ENCODE data around the gene KRT6B.

- TF ChIP-seq, protein P1, sequence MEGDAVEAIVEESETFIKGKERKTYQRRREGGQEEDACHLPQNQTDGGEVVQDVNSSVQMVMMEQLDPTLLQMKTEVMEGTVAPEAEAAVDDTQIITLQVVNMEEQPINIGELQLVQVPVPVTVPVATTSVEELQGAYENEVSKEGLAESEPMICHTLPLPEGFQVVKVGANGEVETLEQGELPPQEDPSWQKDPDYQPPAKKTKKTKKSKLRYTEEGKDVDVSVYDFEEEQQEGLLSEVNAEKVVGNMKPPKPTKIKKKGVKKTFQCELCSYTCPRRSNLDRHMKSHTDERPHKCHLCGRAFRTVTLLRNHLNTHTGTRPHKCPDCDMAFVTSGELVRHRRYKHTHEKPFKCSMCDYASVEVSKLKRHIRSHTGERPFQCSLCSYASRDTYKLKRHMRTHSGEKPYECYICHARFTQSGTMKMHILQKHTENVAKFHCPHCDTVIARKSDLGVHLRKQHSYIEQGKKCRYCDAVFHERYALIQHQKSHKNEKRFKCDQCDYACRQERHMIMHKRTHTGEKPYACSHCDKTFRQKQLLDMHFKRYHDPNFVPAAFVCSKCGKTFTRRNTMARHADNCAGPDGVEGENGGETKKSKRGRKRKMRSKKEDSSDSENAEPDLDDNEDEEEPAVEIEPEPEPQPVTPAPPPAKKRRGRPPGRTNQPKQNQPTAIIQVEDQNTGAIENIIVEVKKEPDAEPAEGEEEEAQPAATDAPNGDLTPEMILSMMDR (conservative IDR thresholded peaks at IDR 0.05; ENCODE audit: low read depth in 2 of 2): no peak
- TF ChIP-seq, protein P2, sequence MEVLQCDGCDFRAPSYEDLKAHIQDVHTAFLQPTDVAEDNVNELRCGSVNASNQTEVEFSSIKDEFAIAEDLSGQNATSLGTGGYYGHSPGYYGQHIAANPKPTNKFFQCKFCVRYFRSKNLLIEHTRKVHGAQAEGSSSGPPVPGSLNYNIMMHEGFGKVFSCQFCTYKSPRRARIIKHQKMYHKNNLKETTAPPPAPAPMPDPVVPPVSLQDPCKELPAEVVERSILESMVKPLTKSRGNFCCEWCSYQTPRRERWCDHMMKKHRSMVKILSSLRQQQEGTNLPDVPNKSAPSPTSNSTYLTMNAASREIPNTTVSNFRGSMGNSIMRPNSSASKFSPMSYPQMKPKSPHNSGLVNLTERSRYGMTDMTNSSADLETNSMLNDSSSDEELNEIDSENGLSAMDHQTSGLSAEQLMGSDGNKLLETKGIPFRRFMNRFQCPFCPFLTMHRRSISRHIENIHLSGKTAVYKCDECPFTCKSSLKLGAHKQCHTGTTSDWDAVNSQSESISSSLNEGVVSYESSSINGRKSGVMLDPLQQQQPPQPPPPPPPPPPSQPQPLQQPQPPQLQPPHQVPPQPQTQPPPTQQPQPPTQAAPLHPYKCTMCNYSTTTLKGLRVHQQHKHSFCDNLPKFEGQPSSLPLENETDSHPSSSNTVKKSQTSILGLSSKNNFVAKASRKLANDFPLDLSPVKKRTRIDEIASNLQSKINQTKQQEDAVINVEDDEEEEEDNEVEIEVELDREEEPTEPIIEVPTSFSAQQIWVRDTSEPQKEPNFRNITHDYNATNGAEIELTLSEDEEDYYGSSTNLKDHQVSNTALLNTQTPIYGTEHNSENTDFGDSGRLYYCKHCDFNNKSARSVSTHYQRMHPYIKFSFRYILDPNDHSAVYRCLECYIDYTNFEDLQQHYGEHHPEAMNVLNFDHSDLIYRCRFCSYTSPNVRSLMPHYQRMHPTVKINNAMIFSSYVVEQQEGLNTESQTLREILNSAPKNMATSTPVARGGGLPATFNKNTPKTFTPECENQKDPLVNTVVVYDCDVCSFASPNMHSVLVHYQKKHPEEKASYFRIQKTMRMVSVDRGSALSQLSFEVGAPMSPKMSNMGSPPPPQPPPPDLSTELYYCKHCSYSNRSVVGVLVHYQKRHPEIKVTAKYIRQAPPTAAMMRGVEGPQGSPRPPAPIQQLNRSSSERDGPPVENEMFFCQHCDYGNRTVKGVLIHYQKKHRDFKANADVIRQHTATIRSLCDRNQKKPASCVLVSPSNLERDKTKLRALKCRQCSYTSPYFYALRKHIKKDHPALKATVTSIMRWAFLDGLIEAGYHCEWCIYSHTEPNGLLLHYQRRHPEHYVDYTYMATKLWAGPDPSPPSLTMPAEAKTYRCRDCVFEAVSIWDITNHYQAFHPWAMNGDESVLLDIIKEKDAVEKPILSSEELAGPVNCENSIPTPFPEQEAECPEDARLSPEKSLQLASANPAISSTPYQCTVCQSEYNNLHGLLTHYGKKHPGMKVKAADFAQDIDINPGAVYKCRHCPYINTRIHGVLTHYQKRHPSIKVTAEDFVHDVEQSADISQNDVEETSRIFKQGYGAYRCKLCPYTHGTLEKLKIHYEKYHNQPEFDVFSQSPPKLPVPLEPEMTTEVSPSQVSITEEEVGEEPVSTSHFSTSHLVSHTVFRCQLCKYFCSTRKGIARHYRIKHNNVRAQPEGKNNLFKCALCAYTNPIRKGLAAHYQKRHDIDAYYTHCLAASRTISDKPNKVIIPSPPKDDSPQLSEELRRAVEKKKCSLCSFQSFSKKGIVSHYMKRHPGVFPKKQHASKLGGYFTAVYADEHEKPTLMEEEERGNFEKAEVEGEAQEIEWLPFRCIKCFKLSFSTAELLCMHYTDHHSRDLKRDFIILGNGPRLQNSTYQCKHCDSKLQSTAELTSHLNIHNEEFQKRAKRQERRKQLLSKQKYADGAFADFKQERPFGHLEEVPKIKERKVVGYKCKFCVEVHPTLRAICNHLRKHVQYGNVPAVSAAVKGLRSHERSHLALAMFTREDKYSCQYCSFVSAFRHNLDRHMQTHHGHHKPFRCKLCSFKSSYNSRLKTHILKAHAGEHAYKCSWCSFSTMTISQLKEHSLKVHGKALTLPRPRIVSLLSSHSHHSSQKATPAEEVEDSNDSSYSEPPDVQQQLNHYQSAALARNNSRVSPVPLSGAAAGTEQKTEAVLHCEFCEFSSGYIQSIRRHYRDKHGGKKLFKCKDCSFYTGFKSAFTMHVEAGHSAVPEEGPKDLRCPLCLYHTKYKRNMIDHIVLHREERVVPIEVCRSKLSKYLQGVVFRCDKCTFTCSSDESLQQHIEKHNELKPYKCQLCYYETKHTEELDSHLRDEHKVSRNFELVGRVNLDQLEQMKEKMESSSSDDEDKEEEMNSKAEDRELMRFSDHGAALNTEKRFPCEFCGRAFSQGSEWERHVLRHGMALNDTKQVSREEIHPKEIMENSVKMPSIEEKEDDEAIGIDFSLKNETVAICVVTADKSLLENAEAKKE (CRISPR knock-in tag; IDR thresholded peaks at IDR 0.05): no peak
- TF ChIP-seq CREB1 (CRISPR knock-in tag; IDR thresholded peaks at IDR 0.05; ENCODE audit: low read depth) (no peak), POLR2AphosphoS5 (IDR thresholded peaks at IDR 0.05; ENCODE audit: low read depth) (no peak), ETS1 (IDR thresholded peaks at IDR 0.05) (no peak), JUNB (IDR thresholded peaks at IDR 0.05; ENCODE audit: unreplicated experiment) (no peak), REST (IDR thresholded peaks at IDR 0.05; ENCODE audit: unreplicated experiment) (no peak), ZNF331 (CRISPR knock-in tag; IDR thresholded peaks at IDR 0.05; ENCODE audit: low read depth) (no peak), EZH2phosphoT487 (IDR thresholded peaks at IDR 0.05; ENCODE audit: unreplicated experiment) (no peak), EZH2 (IDR thresholded peaks at IDR 0.05; ENCODE audit: low read depth, unreplicated experiment) (no peak), ZNF114 (CRISPR knock-in tag; IDR thresholded peaks at IDR 0.05) (no peak), NANOG (IDR thresholded peaks at IDR 0.05; ENCODE audit: borderline replicate concordance) (no peak)
Measured at GRCh38 chr12:52441320-52441911, 10.5 kb downstream of the KRT6B start.
